Fibroblast of pulmonary artery (primary cell): ENCODE data around the gene DNTT.

ENCODE experiments used
- DNase-seq: peaks from one replicate; pipeline ENCODE4 v3.0.0-alpha.2; 2010; ENCODE audit warnings: low read depth
- H3K4me3 ChIP-seq: replicated peaks from 2 replicates; pipeline ENCODE4 v1.5.1; 2011; ENCODE audit warnings: low read depth, mild to moderate bottlenecking, control low read depth, low read length, moderate library complexity
- CTCF ChIP-seq: IDR thresholded peaks from 2 replicates; pipeline ENCODE4 v1.5.1; 2011; ENCODE audit warnings: mild to moderate bottlenecking, control low read depth, low read length, inconsistent platforms; ENCODE audit errors: missing control alignments

DNTT gene

GRCh38 chr10:96287392-96288105, 16.7 kb upstream of the DNTT start:
- TF ChIP-seq CTCF, result no peak
- no peak overlapping the region for H3K4me3 ChIP-seq
- DNase-seq, result peak; percentile 2

GRCh38 chr10:96288151-96288621, 16.0 kb upstream of the DNTT start:
- H3K4me3 ChIP-seq, result no peak overlapping the region
- no peak for TF ChIP-seq CTCF
- DNase-seq, result no peak

- no peak overlapping the region for H3K4me3 ChIP-seq
- no peak for DNase-seq
- no peak for TF ChIP-seq CTCF
These were observed 14.9 kb upstream of the DNTT start for GRCh38 chr10:96289218-96289910.

GRCh38 chr10:96290368-96291133, 13.7 kb upstream of the DNTT start:
- H3K4me3 ChIP-seq, result no peak overlapping the region
- no peak for TF ChIP-seq CTCF
- no peak for DNase-seq

GRCh38 chr10:96292971-96293920, 11.0 kb upstream of the DNTT start:
- TF ChIP-seq CTCF, result peak; percentile 48
- no peak overlapping the region for H3K4me3 ChIP-seq
- peak; percentile 58 for DNase-seq

- no peak overlapping the region for H3K4me3 ChIP-seq
- no peak for TF ChIP-seq CTCF
These were observed 8.8 kb upstream of the DNTT start for GRCh38 chr10:96295475-96295874.

More at GRCh38 chr10:96295475-96295874, 8.8 kb upstream of the DNTT start:
- DNase-seq, result no peak
